ENCODE data around the gene ZNF79. TPM values are rescaled to one million over a fixed set of nuclear protein-coding genes. Genes with fewer than 3 reads are reported as not detected.

ZNF79 gene
- total RNA-seq, 1 experiment from 2014 or later = 9.0 TPM

GRCh38 chr9:127403507-127404192 lies 20.5 kb upstream of the ZNF79 start:
- H3K9me3 Mint-ChIP-seq = no peaks in the 10 kb centered on the region
- no peak overlapping the region for H3K4me3 Mint-ChIP-seq
- H3K27ac Mint-ChIP-seq = no peak overlapping the region
- TF ChIP-seq GABPB1 (CRISPR knock-in tag; IDR thresholded peaks at IDR 0.05) = no peak
- TF ChIP-seq NFATC4 (CRISPR knock-in tag; IDR thresholded peaks at IDR 0.05) = no peak
- TF ChIP-seq TEAD4 (CRISPR knock-in tag; IDR thresholded peaks at IDR 0.05) = no peak
- TF ChIP-seq, protein P1, sequence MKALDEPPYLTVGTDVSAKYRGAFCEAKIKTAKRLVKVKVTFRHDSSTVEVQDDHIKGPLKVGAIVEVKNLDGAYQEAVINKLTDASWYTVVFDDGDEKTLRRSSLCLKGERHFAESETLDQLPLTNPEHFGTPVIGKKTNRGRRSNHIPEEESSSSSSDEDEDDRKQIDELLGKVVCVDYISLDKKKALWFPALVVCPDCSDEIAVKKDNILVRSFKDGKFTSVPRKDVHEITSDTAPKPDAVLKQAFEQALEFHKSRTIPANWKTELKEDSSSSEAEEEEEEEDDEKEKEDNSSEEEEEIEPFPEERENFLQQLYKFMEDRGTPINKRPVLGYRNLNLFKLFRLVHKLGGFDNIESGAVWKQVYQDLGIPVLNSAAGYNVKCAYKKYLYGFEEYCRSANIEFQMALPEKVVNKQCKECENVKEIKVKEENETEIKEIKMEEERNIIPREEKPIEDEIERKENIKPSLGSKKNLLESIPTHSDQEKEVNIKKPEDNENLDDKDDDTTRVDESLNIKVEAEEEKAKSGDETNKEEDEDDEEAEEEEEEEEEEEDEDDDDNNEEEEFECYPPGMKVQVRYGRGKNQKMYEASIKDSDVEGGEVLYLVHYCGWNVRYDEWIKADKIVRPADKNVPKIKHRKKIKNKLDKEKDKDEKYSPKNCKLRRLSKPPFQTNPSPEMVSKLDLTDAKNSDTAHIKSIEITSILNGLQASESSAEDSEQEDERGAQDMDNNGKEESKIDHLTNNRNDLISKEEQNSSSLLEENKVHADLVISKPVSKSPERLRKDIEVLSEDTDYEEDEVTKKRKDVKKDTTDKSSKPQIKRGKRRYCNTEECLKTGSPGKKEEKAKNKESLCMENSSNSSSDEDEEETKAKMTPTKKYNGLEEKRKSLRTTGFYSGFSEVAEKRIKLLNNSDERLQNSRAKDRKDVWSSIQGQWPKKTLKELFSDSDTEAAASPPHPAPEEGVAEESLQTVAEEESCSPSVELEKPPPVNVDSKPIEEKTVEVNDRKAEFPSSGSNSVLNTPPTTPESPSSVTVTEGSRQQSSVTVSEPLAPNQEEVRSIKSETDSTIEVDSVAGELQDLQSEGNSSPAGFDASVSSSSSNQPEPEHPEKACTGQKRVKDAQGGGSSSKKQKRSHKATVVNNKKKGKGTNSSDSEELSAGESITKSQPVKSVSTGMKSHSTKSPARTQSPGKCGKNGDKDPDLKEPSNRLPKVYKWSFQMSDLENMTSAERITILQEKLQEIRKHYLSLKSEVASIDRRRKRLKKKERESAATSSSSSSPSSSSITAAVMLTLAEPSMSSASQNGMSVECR (CRISPR knock-in tag; IDR thresholded peaks at IDR 0.05; ENCODE audit: borderline replicate concordance) = no peak
- TF ChIP-seq, protein P2, sequence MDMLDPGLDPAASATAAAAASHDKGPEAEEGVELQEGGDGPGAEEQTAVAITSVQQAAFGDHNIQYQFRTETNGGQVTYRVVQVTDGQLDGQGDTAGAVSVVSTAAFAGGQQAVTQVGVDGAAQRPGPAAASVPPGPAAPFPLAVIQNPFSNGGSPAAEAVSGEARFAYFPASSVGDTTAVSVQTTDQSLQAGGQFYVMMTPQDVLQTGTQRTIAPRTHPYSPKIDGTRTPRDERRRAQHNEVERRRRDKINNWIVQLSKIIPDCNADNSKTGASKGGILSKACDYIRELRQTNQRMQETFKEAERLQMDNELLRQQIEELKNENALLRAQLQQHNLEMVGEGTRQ (CRISPR knock-in tag; IDR thresholded peaks at IDR 0.05) = no peak
- no peak for TF ChIP-seq ELF4 (CRISPR knock-in tag; IDR thresholded peaks at IDR 0.05; ENCODE audit: low read depth)
- no peak for TF ChIP-seq FOXP4 (CRISPR knock-in tag; IDR thresholded peaks at IDR 0.05)
- TF ChIP-seq, protein P3, sequence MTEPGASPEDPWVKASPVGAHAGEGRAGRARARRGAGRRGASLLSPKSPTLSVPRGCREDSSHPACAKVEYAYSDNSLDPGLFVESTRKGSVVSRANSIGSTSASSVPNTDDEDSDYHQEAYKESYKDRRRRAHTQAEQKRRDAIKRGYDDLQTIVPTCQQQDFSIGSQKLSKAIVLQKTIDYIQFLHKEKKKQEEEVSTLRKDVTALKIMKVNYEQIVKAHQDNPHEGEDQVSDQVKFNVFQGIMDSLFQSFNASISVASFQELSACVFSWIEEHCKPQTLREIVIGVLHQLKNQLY (CRISPR knock-in tag; IDR thresholded peaks at IDR 0.05) = no peak
- no peak for TF ChIP-seq USF1 (CRISPR knock-in tag; IDR thresholded peaks at IDR 0.05)
- TF ChIP-seq NFYB (CRISPR knock-in tag; conservative IDR thresholded peaks at IDR 0.05; ENCODE audit: low read depth) = no peak
- TF ChIP-seq ZBTB21 (CRISPR knock-in tag; IDR thresholded peaks at IDR 0.05; ENCODE audit: borderline replicate concordance) = no peak
- TF ChIP-seq SOX15 (CRISPR knock-in tag; IDR thresholded peaks at IDR 0.05) = no peak
- TF ChIP-seq, protein P4, sequence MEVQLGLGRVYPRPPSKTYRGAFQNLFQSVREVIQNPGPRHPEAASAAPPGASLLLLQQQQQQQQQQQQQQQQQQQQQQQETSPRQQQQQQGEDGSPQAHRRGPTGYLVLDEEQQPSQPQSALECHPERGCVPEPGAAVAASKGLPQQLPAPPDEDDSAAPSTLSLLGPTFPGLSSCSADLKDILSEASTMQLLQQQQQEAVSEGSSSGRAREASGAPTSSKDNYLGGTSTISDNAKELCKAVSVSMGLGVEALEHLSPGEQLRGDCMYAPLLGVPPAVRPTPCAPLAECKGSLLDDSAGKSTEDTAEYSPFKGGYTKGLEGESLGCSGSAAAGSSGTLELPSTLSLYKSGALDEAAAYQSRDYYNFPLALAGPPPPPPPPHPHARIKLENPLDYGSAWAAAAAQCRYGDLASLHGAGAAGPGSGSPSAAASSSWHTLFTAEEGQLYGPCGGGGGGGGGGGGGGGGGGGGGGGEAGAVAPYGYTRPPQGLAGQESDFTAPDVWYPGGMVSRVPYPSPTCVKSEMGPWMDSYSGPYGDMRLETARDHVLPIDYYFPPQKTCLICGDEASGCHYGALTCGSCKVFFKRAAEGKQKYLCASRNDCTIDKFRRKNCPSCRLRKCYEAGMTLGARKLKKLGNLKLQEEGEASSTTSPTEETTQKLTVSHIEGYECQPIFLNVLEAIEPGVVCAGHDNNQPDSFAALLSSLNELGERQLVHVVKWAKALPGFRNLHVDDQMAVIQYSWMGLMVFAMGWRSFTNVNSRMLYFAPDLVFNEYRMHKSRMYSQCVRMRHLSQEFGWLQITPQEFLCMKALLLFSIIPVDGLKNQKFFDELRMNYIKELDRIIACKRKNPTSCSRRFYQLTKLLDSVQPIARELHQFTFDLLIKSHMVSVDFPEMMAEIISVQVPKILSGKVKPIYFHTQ (CRISPR knock-in tag; IDR thresholded peaks at IDR 0.05) = no peak
- TF ChIP-seq, protein P5, sequence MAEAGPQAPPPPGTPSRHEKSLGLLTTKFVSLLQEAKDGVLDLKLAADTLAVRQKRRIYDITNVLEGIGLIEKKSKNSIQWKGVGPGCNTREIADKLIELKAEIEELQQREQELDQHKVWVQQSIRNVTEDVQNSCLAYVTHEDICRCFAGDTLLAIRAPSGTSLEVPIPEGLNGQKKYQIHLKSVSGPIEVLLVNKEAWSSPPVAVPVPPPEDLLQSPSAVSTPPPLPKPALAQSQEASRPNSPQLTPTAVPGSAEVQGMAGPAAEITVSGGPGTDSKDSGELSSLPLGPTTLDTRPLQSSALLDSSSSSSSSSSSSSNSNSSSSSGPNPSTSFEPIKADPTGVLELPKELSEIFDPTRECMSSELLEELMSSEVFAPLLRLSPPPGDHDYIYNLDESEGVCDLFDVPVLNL (CRISPR knock-in tag; IDR thresholded peaks at IDR 0.05; ENCODE audit: borderline replicate concordance, low read depth) = no peak
- TF ChIP-seq, protein P6, sequence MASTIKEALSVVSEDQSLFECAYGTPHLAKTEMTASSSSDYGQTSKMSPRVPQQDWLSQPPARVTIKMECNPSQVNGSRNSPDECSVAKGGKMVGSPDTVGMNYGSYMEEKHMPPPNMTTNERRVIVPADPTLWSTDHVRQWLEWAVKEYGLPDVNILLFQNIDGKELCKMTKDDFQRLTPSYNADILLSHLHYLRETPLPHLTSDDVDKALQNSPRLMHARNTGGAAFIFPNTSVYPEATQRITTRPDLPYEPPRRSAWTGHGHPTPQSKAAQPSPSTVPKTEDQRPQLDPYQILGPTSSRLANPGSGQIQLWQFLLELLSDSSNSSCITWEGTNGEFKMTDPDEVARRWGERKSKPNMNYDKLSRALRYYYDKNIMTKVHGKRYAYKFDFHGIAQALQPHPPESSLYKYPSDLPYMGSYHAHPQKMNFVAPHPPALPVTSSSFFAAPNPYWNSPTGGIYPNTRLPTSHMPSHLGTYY (CRISPR knock-in tag; IDR thresholded peaks at IDR 0.05) = no peak
- ChIA-PET CTCF (interaction anchor here (1.1 to 2.3 kb wide), 2 partner anchors 14 to 189 kb away, joined by 4 to 9 read pairs; no protein-coding TSS in a partner anchor), POLR2A (no interaction called here)
- ATAC-seq (no peak), DNase-seq (ENCODE audit: low spot score) (no peak)
- H3K27me3 Mint-ChIP-seq (ENCODE audit: low read depth) = no peaks in the 10 kb centered on the region
- H3K36me3 Mint-ChIP-seq = peaks cover 7% of the 10 kb centered on the region; the same call in 1 of the 2 replicates
- peaks cover under 1% of the 10 kb centered on the region; the same call in 1 of the 2 replicates for H3K4me1 Mint-ChIP-seq
